ENCODE results near the gene CCDC77.
"Not testable (repeated sequence)": the region's sequence is repeated elsewhere in the genome, so short reads cannot be mapped to it uniquely, and the experiment has no call there.

The CCDC77 gene

DNA sequence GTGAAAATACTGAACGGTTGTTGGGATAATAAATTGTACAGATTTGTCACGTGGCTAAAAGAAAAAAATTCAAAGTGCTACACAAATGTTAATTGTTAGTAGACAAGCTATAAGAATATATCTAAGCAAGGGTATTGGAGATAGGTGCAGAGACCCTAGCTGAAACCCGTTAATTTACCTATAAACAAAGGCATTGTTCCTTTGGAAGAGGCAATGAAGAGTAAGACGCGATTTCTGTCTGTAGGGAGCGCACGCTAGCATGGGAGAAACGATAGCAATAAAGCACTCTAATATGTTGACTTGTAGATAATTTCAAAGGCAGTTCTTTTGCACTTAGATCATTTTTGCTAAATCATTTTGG is 565 bp downstream of the CCDC77 start:
- Histone ChIP-seq H3K36me3 (no peaks in the 10 kb centered on the region), H3K27ac (peak overlapping the region; percentile 76), H3K4me1 (ENCODE audit: control insufficient read depth in 1 of 2, insufficient read depth in 1 of 2, low read depth in 1 of 2, low read length in 1 of 2) (peaks cover 12 to 16% of the 10 kb centered on the region in 2 experiments), H3K9me3 (no peaks in the 10 kb centered on the region), H3K27me3 (no peaks in the 10 kb centered on the region), H3K4me3 (ENCODE audit: low read depth in 1 of 2, low read length in 1 of 2) (peak overlapping the region; percentile 84 to 99)
- no peak for TF ChIP-seq CTCF (IDR thresholded peaks at IDR 0.05)

GRCh38 chr12:414859-415258 is 13.4 kb downstream of the CCDC77 start:
- TF ChIP-seq CTCF (IDR thresholded peaks at IDR 0.05) = no peak
- H3K36me3 ChIP-seq = peaks cover 56% of the 10 kb centered on the region
- H3K27me3 ChIP-seq = no peaks in the 10 kb centered on the region
- H3K9me3 ChIP-seq = no peaks in the 10 kb centered on the region
- no peak overlapping the region for H3K4me3 ChIP-seq (ENCODE audit: low read depth in 1 of 2, low read length in 1 of 2)
- no peak overlapping the region for H3K27ac ChIP-seq
- no peaks in the 10 kb centered on the region for H3K4me1 ChIP-seq (ENCODE audit: control insufficient read depth in 1 of 2, insufficient read depth in 1 of 2, low read depth in 1 of 2, low read length in 1 of 2)

GRCh38 chr12:418432-418831 is 17.0 kb downstream of the CCDC77 start:
- H3K36me3 ChIP-seq = peaks cover 39% of the 10 kb centered on the region

DNA sequence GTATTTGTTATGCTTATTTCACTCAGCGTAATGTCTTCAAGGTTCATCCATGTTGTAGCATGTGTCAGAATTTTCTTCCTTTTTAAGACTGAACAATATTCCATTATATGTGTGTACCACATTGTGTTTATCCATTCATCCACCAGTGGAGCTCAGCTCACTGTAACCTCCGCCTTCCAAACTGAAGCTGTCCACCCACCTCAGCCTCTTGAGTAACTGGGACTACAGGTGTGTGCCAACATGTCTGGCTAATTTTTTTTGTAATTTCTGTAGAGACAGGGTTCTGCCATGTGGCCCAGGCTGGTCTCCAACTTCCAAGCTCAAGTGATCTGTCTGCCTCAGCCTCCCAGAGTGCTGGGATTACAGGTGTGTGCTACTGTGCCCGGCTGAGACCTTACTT is 21.1 kb downstream of the CCDC77 start:
- H3K4me1 ChIP-seq (ENCODE audit: control insufficient read depth in 1 of 2, insufficient read depth in 1 of 2, low read depth in 1 of 2, low read length in 1 of 2) = no peaks in the 10 kb centered on the region
- no peak overlapping the region for H3K27ac ChIP-seq
- no peaks in the 10 kb centered on the region for H3K27me3 ChIP-seq
- TF ChIP-seq CTCF (IDR thresholded peaks at IDR 0.05) = no peak
- no peaks in the 10 kb centered on the region for H3K9me3 ChIP-seq
- H3K4me3 ChIP-seq (ENCODE audit: low read depth in 1 of 2, low read length in 1 of 2) = no peak overlapping the region
- peaks cover 40% of the 10 kb centered on the region for H3K36me3 ChIP-seq

More at GRCh38 chr12:418432-418831, 17.0 kb downstream of the CCDC77 start:
- no peak overlapping the region for H3K27ac ChIP-seq
- H3K4me1 ChIP-seq (ENCODE audit: control insufficient read depth in 1 of 2, insufficient read depth in 1 of 2, low read depth in 1 of 2, low read length in 1 of 2) = no peaks in the 10 kb centered on the region
- no peak overlapping the region for H3K4me3 ChIP-seq (ENCODE audit: low read depth in 1 of 2, low read length in 1 of 2)
- no peaks in the 10 kb centered on the region for H3K9me3 ChIP-seq
- no peak for TF ChIP-seq CTCF (IDR thresholded peaks at IDR 0.05)
- H3K27me3 ChIP-seq = no peaks in the 10 kb centered on the region

DNA sequence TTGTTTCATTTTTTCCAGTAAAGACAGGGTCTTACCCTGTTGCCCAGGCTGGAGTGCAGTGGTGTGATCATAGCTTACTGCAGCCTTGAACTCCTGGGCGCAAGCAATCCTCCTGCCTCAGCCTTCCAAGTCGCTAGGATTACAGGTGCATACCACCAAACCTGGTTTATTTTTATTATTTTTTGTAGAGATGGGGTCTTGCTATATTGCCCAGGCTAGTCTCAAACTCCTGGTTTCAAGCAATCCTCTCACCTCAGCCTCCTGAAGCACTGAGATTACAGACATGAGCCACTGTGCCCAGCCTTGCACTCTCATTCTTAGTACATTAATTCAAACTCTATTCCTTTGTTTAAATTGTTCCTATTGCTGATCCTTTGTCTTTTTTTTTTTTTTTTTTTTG is 34.3 kb downstream of the CCDC77 start:
- not testable (repeated sequence) for H3K27ac ChIP-seq; H3K9me3 ChIP-seq; H3K4me1 ChIP-seq (ENCODE audit: control insufficient read depth in 1 of 2, insufficient read depth in 1 of 2, low read depth in 1 of 2, low read length in 1 of 2); H3K27me3 ChIP-seq; H3K4me3 ChIP-seq (ENCODE audit: low read depth in 1 of 2, low read length in 1 of 2)
- H3K36me3 ChIP-seq = peaks cover 46% of the 10 kb centered on the region

DNA sequence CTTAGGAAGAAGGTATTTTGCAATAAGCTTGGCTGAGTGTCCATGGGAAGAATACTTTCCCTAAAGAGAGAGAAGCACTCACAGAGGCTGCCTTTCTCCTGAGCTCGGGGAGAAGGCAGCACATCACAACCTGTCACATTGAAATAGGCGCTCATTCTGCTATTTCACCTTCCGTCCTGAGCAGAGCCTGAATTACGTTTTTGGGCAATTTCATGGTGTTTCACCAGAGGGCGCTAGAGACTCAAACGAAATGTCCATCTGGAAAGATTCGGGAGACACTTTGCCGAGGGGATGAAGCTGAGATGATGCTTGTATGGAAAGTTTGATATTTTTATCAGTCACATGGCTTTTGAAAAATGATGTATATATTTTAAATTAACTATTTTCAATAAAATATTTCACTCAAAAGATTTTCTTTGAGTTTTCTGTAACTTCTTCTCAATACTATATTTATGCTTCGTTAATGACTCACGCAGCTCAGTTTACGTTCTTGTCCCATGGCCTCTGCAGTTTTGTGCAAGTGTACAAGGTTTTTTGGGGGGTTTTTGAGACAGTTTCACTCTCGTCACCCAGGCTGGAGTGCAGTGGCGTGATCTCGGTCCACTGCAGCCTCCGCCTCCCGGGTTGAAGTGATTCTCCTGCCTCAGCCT is 40.9 kb downstream of the CCDC77 start:
- no peak overlapping the region for H3K4me3 ChIP-seq (ENCODE audit: low read depth in 1 of 2, low read length in 1 of 2)
- peaks cover 8% of the 10 kb centered on the region for H3K36me3 ChIP-seq
- H3K9me3 ChIP-seq = no peaks in the 10 kb centered on the region
- no peaks in the 10 kb centered on the region for H3K4me1 ChIP-seq (ENCODE audit: control insufficient read depth in 1 of 2, insufficient read depth in 1 of 2, low read depth in 1 of 2, low read length in 1 of 2)
- peak; percentile 66 for TF ChIP-seq CTCF (IDR thresholded peaks at IDR 0.05)
- no peaks in the 10 kb centered on the region for H3K27me3 ChIP-seq
- H3K27ac ChIP-seq = no peak overlapping the region
